ENCODE measurements around the gene ECHS1.

DNA sequence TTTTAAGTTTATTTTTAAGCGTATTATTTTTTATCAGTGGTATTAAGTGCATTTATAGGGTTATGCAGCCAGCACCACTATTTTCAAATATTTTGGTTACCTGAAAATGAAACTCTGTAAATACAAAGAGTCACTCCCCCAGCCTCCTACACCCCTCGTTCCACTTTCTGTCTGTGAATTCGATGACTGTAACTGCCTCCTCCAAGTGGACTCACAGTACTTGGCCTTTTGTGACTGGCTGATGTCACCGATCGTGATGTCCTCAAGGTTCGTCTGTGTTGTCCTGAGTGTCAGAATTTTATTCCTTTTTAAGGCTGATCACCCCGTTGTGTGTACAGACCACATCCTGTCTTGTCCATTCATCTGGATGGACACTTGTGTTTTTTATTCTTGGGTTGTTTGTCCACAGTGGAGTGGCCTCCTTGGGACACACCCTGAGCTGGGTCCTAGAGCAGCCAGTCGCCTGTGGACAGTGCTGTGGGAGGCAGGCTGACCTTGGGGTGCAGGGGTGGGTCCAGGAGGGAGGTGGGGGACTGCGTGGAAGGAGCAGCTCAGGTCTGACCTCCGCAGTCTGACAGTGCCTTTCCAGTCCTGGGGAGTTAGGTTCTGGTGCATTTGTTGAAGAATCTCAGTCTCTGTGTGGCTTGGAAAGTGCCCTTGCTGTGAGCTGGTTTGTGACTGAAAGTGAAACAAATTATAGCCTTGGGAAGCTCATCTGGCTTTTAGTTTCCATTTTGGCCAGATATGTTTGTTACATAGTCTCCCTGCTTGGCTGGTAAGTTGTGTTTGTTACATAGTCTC is 27.7 kb upstream of the ECHS1 start:
- TF ChIP-seq, protein P1, sequence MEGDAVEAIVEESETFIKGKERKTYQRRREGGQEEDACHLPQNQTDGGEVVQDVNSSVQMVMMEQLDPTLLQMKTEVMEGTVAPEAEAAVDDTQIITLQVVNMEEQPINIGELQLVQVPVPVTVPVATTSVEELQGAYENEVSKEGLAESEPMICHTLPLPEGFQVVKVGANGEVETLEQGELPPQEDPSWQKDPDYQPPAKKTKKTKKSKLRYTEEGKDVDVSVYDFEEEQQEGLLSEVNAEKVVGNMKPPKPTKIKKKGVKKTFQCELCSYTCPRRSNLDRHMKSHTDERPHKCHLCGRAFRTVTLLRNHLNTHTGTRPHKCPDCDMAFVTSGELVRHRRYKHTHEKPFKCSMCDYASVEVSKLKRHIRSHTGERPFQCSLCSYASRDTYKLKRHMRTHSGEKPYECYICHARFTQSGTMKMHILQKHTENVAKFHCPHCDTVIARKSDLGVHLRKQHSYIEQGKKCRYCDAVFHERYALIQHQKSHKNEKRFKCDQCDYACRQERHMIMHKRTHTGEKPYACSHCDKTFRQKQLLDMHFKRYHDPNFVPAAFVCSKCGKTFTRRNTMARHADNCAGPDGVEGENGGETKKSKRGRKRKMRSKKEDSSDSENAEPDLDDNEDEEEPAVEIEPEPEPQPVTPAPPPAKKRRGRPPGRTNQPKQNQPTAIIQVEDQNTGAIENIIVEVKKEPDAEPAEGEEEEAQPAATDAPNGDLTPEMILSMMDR (IDR thresholded peaks at IDR 0.05; ENCODE audit: low read length): no peak
- TF ChIP-seq EZH2 (IDR thresholded peaks at IDR 0.05; ENCODE audit: borderline replicate concordance, low read length): no peak
